ENCODE data around the gene IL1A. TPM values are rescaled to one million over a fixed set of nuclear protein-coding genes. Genes with fewer than 3 reads are reported as not detected.

IL1A gene
- total and polyA plus RNA-seq, 9 donors: 0.09 to 0.12 TPM; not detected in 7

DNA sequence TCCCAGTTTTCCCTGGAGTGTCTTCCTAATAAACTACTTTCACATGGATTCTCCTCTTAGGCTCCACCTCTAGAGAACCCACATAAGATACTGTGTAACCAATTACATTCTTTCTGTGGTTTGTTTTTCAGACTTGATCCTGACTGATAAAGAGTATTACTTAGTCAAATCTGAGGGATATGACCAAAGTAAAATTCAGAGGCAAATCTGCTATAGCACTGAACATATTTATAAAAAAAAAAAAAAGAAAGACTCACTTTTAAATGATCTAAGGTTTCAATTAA lies 33.8 kb downstream of the IL1A start:
- H3K27me3 ChIP-seq (ENCODE audit: control insufficient read depth, insufficient read depth, low read length): no peaks in the 10 kb centered on the region

DNA sequence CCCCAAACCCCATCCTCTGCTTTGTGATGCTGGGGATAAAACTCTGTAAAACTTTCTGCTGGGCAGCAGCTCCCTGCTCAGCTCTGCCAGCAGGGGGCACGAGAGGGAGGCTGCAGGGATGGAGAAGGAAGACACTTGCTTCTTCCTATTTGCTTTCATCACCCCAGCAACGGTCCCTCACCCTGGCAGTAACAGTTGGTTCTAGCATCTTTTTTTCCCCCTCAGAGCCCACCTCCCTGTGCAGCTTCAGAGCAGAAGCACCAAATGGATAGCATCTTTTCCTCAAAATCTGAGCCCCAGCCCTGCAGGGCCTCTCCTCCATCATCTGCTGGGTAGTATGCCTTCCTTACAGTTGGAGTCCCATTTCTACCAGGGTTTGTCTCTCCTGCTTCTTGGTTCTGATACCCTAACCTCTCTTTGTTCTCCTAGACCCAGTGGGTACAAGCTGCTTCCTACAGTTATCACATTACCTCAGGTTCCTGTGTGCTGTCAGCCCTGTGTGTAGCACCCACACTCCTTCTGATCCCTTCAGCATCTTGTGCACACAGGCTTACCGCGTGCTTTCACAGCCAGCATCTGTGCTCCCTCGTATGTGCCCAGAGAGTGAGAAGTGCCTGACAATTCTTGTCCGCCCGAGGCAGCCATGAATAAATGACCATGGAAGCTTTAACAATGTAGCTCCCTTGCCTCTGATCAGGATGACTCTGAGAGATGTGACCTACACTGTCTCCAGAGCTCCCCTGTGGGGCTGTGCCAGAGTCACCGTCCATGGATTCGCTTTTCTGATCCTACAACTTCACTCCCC lies 34.3 kb downstream of the IL1A start:
- WGBS (ENCODE audit: insufficient coverage): 73% methylated on average over 8 of the region's 9 CpGs
- Histone ChIP-seq H3K27ac (ENCODE audit: low read length) (no peak overlapping the region), H3K9me3 (replicated peaks; ENCODE audit: control insufficient read depth, low read depth, low read length) (no peaks in the 10 kb centered on the region), H3K36me3 (ENCODE audit: control insufficient read depth, insufficient read depth, low read length) (peaks cover 18% of the 10 kb centered on the region), H3K27me3 (ENCODE audit: control insufficient read depth, insufficient read depth, low read length) (no peaks in the 10 kb centered on the region), H3K4me3 (ENCODE audit: low read length) (no peak overlapping the region), H3K4me1 (ENCODE audit: control insufficient read depth, insufficient read depth, low read length) (peaks cover 3% of the 10 kb centered on the region)
- peak; percentile 73 for DNase-seq

More for the DNA sequence above, 33.8 kb downstream of the IL1A start:
- H3K27ac ChIP-seq (ENCODE audit: low read length): no peak overlapping the region
- H3K36me3 ChIP-seq (ENCODE audit: control insufficient read depth, insufficient read depth, low read length): peaks cover 21% of the 10 kb centered on the region
- H3K4me1 ChIP-seq (ENCODE audit: control insufficient read depth, insufficient read depth, low read length): peaks cover 3% of the 10 kb centered on the region
- no peak overlapping the region for H3K4me3 ChIP-seq (ENCODE audit: low read length)
- DNase-seq: no peak
- H3K9me3 ChIP-seq (replicated peaks; ENCODE audit: control insufficient read depth, low read depth, low read length): no peaks in the 10 kb centered on the region

DNA sequence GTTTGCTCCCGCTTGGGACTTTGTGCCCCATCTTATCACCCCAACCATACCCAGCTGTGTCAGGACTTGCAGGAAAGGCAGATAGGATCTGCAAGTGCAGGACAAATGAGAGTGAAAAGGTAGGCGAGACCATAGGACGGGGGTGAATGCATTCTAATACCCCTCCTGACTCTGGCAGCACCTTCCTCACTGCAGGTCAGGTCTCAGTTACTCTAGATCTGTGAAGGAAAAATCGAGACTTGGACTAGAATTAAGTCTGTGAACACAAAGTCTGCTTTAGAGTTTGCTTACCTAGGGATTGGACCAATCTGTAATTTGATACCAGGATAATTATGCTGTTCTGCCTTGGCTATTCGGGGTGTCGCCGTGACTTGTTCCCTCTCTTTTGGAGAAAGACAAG lies 43.8 kb downstream of the IL1A start:
- H3K4me3 ChIP-seq (ENCODE audit: low read length): no peak overlapping the region
- no peak for DNase-seq
- H3K4me1 ChIP-seq (ENCODE audit: control insufficient read depth, insufficient read depth, low read length): no peaks in the 10 kb centered on the region
- H3K36me3 ChIP-seq (ENCODE audit: control insufficient read depth, insufficient read depth, low read length): peaks cover 33% of the 10 kb centered on the region
- no CpG with 5 or more reads among the region's 7 CpGs for WGBS (ENCODE audit: insufficient coverage)
- no peaks in the 10 kb centered on the region for H3K9me3 ChIP-seq (replicated peaks; ENCODE audit: control insufficient read depth, low read depth, low read length)
- H3K27ac ChIP-seq (ENCODE audit: low read length): no peak overlapping the region
- no peaks in the 10 kb centered on the region for H3K27me3 ChIP-seq (ENCODE audit: control insufficient read depth, insufficient read depth, low read length)

DNA sequence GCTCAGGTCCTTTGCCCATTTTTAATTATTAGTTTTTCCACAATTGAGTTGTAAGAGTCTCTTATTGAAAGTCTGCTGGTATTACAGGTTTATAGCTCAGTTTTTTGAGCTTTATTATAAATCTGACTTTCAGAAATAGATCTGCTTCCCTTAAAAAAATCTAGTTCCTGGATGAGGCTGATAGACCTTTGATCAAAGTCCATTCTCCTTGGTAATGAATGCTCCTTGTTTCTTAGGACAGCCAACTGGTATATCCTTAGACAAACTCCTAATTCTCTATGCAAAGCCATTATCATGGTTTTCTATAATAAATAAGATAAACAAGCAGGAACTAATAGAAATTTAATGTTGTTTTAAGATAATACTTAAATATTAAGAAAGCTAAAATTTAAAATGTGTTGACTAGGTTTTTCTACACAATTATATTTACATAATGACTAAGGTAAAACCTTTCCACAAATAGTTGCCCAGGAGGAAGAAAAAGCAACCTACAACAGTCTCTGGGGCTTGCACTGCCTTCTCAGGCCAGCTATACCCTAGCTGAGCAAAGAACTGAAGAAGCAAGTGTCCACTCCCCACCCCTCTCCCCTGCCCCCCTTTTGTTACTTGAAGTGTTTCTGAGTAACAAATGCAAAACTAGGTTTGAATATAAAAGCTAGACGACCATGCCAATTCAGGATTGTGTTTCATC lies 46.6 kb downstream of the IL1A start:
- DNase-seq: no peak
- Histone ChIP-seq H3K27me3 (ENCODE audit: control insufficient read depth, insufficient read depth, low read length) (no peaks in the 10 kb centered on the region), H3K9me3 (replicated peaks; ENCODE audit: control insufficient read depth, low read depth, low read length) (no peaks in the 10 kb centered on the region), H3K36me3 (ENCODE audit: control insufficient read depth, insufficient read depth, low read length) (peaks cover 26% of the 10 kb centered on the region), H3K4me1 (ENCODE audit: control insufficient read depth, insufficient read depth, low read length) (no peaks in the 10 kb centered on the region), H3K27ac (ENCODE audit: low read length) (no peak overlapping the region), H3K4me3 (ENCODE audit: low read length) (no peak overlapping the region)
- no CpG with 5 or more reads among the region's 1 CpG for WGBS (ENCODE audit: insufficient coverage)

DNA sequence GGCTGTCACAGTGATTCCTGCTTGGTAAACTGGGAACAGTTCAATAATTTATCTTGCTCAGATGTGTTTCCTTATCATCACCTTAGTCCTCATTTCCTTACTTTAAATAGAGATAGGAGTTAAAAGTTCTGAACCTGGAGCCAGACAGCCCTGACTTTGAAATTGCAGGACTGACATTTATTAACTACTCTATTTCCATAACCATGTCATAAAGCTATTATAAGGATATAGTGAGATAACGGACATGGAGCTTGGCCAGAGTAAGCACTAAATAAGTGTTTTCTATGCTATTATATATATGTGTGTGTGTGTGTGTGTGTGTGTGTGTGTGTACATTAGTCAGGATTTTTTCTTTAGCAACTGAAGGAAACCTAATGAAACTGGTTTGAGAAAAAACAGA lies 50.4 kb downstream of the IL1A start:
- Histone ChIP-seq H3K4me3 (ENCODE audit: low read length) (no peak overlapping the region), H3K27ac (ENCODE audit: low read length) (no peak overlapping the region), H3K9me3 (replicated peaks; ENCODE audit: control insufficient read depth, low read depth, low read length) (no peaks in the 10 kb centered on the region), H3K36me3 (ENCODE audit: control insufficient read depth, insufficient read depth, low read length) (peaks cover 5% of the 10 kb centered on the region), H3K27me3 (ENCODE audit: control insufficient read depth, insufficient read depth, low read length) (no peaks in the 10 kb centered on the region), H3K4me1 (ENCODE audit: control insufficient read depth, insufficient read depth, low read length) (no peaks in the 10 kb centered on the region)
- no CpG with 5 or more reads among the region's 1 CpG for WGBS (ENCODE audit: insufficient coverage)
- DNase-seq: no peak

DNA sequence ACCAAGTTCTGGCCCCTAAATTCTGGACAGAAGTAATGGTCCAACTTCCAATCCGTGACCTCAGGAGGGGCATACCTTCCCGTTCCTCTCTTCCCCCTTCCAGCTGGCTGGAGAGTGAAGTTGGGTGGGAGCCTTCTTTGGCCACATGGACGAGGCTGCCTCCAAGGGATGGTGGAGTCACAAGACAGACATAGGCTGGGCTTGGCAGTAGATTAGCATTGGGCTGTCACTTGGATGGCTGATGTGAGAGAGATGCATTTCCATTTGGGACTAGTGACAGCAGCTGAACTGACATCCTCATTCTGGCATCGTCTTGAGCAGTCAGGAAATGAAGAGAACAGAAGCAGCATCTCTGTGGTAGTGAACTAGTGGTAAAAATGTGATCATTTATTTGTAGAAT lies 50.8 kb downstream of the IL1A start:
- no peaks in the 10 kb centered on the region for H3K9me3 ChIP-seq (replicated peaks; ENCODE audit: control insufficient read depth, low read depth, low read length)
- H3K27ac ChIP-seq (ENCODE audit: low read length): no peak overlapping the region
- peak; percentile 43 for DNase-seq
- no peaks in the 10 kb centered on the region for H3K4me1 ChIP-seq (ENCODE audit: control insufficient read depth, insufficient read depth, low read length)
- H3K36me3 ChIP-seq (ENCODE audit: control insufficient read depth, insufficient read depth, low read length): peaks cover 5% of the 10 kb centered on the region
- 30% methylated on average over 2 of the region's 4 CpGs for WGBS (ENCODE audit: insufficient coverage)
- no peaks in the 10 kb centered on the region for H3K27me3 ChIP-seq (ENCODE audit: control insufficient read depth, insufficient read depth, low read length)
- no peak overlapping the region for H3K4me3 ChIP-seq (ENCODE audit: low read length)

DNA sequence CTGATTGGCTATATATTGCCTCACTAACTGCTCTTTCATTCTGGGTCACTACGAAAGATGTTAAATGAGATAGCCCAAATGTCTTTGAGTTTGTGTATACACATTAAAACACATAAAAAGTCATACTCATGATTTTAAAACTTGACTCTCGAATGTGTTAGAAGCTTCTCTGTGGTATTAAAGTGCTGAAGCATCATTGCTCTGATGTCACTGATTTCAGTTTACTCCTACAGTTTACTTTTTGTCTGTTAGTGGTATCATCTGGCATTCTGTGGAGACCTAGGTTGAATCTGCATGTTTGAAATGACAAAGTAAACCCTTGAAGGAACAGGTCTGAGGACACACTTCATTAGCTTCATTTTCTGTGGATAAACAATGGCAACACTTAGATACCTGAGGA lies 52.8 kb downstream of the IL1A start:
- DNase-seq: no peak
- Histone ChIP-seq H3K27me3 (ENCODE audit: control insufficient read depth, insufficient read depth, low read length) (no peaks in the 10 kb centered on the region), H3K36me3 (ENCODE audit: control insufficient read depth, insufficient read depth, low read length) (no peaks in the 10 kb centered on the region), H3K4me3 (ENCODE audit: low read length) (no peak overlapping the region), H3K27ac (ENCODE audit: low read length) (no peak overlapping the region), H3K4me1 (ENCODE audit: control insufficient read depth, insufficient read depth, low read length) (peaks cover 4% of the 10 kb centered on the region), H3K9me3 (replicated peaks; ENCODE audit: control insufficient read depth, low read depth, low read length) (no peaks in the 10 kb centered on the region)
- WGBS (ENCODE audit: insufficient coverage): no CpG with 5 or more reads among the region's 2 CpGs

DNA sequence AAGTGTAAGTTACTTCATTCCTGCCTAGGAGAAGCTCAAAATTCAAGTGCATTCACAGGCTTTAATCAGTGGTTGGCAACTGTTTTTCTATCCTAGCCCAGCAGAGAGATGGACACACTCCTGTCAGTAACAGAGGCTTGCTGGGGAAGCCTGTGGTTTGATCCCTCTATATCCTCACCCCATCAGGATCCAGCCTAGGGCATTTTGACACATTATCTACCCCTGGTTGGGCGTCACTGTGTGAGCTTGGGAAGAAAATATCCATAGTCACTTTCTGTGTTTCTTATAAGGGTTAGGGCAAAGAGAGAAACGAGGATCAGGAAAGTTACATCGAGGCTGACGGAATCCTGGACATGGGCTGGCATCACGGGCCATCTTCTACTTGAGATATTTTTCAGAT lies 53.5 kb downstream of the IL1A start:
- H3K27me3 ChIP-seq (ENCODE audit: control insufficient read depth, insufficient read depth, low read length): no peaks in the 10 kb centered on the region
- H3K9me3 ChIP-seq (replicated peaks; ENCODE audit: control insufficient read depth, low read depth, low read length): no peaks in the 10 kb centered on the region
- peaks cover 7% of the 10 kb centered on the region for H3K4me1 ChIP-seq (ENCODE audit: control insufficient read depth, insufficient read depth, low read length)
- no peak overlapping the region for H3K27ac ChIP-seq (ENCODE audit: low read length)
- no peak overlapping the region for H3K4me3 ChIP-seq (ENCODE audit: low read length)
- no peak for DNase-seq
- H3K36me3 ChIP-seq (ENCODE audit: control insufficient read depth, insufficient read depth, low read length): no peaks in the 10 kb centered on the region
- 95% methylated on average over 3 of the region's 5 CpGs for WGBS (ENCODE audit: insufficient coverage)

DNA sequence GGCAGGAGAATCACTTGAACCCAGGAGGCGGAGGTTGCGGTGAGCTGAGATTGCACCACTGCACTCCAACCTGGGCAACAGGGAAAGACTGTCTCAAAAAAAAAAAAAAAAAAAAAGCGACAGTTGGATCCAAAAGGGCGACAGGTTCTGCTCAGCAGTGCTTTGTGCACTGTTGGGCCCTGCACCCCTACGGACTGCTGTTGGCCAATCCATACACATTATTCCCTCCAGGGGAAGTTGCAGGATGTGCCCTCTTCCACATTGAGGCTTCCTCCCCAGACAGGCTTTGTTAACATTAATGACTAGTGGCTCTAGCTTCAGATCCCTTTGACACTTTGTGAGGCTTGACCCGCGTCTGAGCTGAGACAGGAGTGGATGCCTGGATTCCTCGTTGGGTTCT lies 54.1 kb downstream of the IL1A start:
- Histone ChIP-seq H3K4me3 (ENCODE audit: low read length) (no peak overlapping the region), H3K27ac (ENCODE audit: low read length) (no peak overlapping the region), H3K27me3 (ENCODE audit: control insufficient read depth, insufficient read depth, low read length) (no peaks in the 10 kb centered on the region), H3K36me3 (ENCODE audit: control insufficient read depth, insufficient read depth, low read length) (no peaks in the 10 kb centered on the region), H3K9me3 (replicated peaks; ENCODE audit: control insufficient read depth, low read depth, low read length) (no peaks in the 10 kb centered on the region), H3K4me1 (ENCODE audit: control insufficient read depth, insufficient read depth, low read length) (peaks cover 7% of the 10 kb centered on the region)
- no peak for DNase-seq
- 67% methylated on average over 5 of the region's 8 CpGs for WGBS (ENCODE audit: insufficient coverage)

DNA sequence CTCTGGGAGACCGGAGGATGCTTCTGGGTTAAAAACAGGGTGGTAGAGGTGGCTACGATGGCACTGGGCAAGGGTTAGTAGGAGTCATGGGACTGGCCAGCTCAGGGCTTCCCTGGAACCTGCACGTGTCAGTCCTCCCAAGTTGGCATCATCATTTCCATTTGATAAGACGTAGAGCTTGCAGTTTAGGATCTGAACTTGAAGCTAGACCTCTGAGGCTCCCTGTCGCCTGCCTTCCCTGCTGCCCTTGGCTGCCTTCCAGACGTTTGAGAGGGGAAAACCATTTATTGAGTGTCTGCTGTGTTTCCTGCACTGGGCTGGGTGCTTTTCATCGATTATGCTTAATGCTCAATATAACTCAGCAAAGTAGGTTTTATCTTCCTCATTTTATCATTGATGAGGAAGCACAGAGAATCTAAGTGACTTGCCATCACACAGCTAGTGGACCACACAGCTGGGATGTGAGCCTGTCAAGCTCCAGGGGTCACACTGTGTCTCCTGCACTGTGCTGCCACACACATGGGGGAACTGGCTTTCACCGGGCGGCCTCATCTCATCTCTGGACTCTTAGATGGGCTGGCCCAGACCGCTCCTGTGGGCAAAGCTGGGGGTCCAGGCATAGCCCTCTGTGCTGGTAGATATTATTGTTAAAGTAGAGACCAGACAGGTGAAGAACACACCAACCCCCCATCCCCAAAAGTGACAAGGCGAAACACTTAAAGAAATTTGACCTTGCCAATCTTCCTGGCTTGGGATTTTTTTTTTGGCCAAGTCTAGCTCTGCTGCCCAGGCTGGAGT lies 55.7 kb downstream of the IL1A start:
- Histone ChIP-seq H3K4me3 (ENCODE audit: low read length) (no peak overlapping the region), H3K27me3 (ENCODE audit: control insufficient read depth, insufficient read depth, low read length) (no peaks in the 10 kb centered on the region), H3K4me1 (ENCODE audit: control insufficient read depth, insufficient read depth, low read length) (peaks cover 7% of the 10 kb centered on the region), H3K36me3 (ENCODE audit: control insufficient read depth, insufficient read depth, low read length) (no peaks in the 10 kb centered on the region), H3K9me3 (replicated peaks; ENCODE audit: control insufficient read depth, low read depth, low read length) (no peaks in the 10 kb centered on the region), H3K27ac (ENCODE audit: low read length) (no peak overlapping the region)
- no peak for DNase-seq
- 88% methylated on average over 4 of the region's 11 CpGs for WGBS (ENCODE audit: insufficient coverage)
